ENCODE data around the gene PRKACA.

DNA sequence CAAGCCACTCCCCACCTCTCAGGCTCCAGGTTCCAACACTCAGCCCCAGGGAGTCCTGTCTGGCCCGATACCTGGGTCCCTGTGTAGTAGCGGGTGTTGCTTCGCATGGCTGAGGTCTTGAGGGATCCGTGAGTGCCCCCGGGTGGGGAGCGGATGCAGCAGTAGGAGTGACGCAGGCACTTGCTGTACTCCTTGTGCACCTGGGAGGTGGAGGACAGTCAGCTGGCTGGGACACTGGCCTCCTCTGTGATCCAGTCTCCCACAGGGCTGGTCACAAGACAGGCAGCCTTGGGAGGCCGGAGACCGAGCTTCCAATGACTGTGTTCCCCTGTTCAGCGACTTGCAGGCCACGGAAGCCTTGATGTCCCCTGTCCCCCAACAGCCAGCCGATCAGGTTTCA is 35.2 kb upstream of the PRKACA start:
- TF ChIP-seq, protein P1, sequence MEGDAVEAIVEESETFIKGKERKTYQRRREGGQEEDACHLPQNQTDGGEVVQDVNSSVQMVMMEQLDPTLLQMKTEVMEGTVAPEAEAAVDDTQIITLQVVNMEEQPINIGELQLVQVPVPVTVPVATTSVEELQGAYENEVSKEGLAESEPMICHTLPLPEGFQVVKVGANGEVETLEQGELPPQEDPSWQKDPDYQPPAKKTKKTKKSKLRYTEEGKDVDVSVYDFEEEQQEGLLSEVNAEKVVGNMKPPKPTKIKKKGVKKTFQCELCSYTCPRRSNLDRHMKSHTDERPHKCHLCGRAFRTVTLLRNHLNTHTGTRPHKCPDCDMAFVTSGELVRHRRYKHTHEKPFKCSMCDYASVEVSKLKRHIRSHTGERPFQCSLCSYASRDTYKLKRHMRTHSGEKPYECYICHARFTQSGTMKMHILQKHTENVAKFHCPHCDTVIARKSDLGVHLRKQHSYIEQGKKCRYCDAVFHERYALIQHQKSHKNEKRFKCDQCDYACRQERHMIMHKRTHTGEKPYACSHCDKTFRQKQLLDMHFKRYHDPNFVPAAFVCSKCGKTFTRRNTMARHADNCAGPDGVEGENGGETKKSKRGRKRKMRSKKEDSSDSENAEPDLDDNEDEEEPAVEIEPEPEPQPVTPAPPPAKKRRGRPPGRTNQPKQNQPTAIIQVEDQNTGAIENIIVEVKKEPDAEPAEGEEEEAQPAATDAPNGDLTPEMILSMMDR (IDR thresholded peaks at IDR 0.05) = no peak
- TF ChIP-seq POLR2A (IDR thresholded peaks at IDR 0.05) = no peak
